HG03045 (cell line): ENCODE data around the gene C2orf78.
A peak's percentile ranks its signal among the peaks of the same experiment; 100 is the strongest.
"Not testable (repeated sequence)": the region's sequence is repeated elsewhere in the genome, so short reads cannot be mapped to it uniquely, and the experiment has no call there.

ENCODE experiments used
- ATAC-seq: cut with Tn5 transposase; IDR thresholded peaks from one replicate; pipeline ENCODE4 v1.9.1; 2021; ENCODE audit warnings: mild to moderate bottlenecking, moderate library complexity; ENCODE audit not compliant: unreplicated experiment

C2orf78 gene

GRCh38 chr2:73783883-73784282 lies at the start of gene C2orf78:
TSS of gene C2orf78 (plus strand) at chr2:73784183. CDS start at chr2:73784310, 127 bp downstream.
- ATAC-seq, result not testable (repeated sequence)

- ATAC-seq, result no peak
Observed at GRCh38 chr2:73736378-73736777, 47.6 kb upstream of the C2orf78 start.

- peak; percentile 95 for ATAC-seq
Observed at GRCh38 chr2:73736855-73737779, 46.9 kb upstream of the C2orf78 start, which contains the start of gene TPRKB. TSS of gene TPRKB (minus strand) at chr2:73737345. CDS start at chr2:73734569, 2,776 bp downstream.

GRCh38 chr2:73739101-73739500 lies 44.9 kb upstream of the C2orf78 start:
- no peak for ATAC-seq

GRCh38 chr2:73740767-73741166 lies 43.2 kb upstream of the C2orf78 start:
- ATAC-seq, result no peak

- no peak for ATAC-seq
Observed at GRCh38 chr2:73746015-73746876, 37.7 kb upstream of the C2orf78 start.

GRCh38 chr2:73746877-73747208 lies 37.1 kb upstream of the C2orf78 start:
- no peak for ATAC-seq

GRCh38 chr2:73749314-73749713 lies 34.7 kb upstream of the C2orf78 start:
- ATAC-seq, result no peak

GRCh38 chr2:73754332-73754731 lies 29.7 kb upstream of the C2orf78 start:
- not testable (repeated sequence) for ATAC-seq

- ATAC-seq, result no peak
Observed at GRCh38 chr2:73759285-73759764, 24.7 kb upstream of the C2orf78 start.

- no peak for ATAC-seq
Observed at GRCh38 chr2:73759904-73760303, 24.1 kb upstream of the C2orf78 start.

GRCh38 chr2:73762571-73762970 lies 21.4 kb upstream of the C2orf78 start:
- ATAC-seq, result no peak

- no peak for ATAC-seq
Observed at GRCh38 chr2:73764945-73765344, 19.0 kb upstream of the C2orf78 start.

- ATAC-seq, result no peak
Observed at GRCh38 chr2:73766349-73766748, 17.6 kb upstream of the C2orf78 start.

- no peak for ATAC-seq
Observed at GRCh38 chr2:73766994-73767393, 17.0 kb upstream of the C2orf78 start.

GRCh38 chr2:73770725-73771124 lies 13.3 kb upstream of the C2orf78 start:
- ATAC-seq, result no peak

- ATAC-seq, result no peak
Observed at GRCh38 chr2:73772819-73773218, 11.2 kb upstream of the C2orf78 start.

- no peak for ATAC-seq
Observed at GRCh38 chr2:73776381-73776780, 7.6 kb upstream of the C2orf78 start.

- ATAC-seq, result no peak
Observed at GRCh38 chr2:73776869-73777519, 7.0 kb upstream of the C2orf78 start.

GRCh38 chr2:73778867-73779466 lies 5.0 kb upstream of the C2orf78 start:
- not testable (repeated sequence) for ATAC-seq
